SK-N-SH treated with all-trans-retinoic acid at 6 μM for 48 hours (cell line): ENCODE data around the gene OR1M1.

ENCODE experiments used
- CSRNP3 ChIP-seq: fragments of 250-450 bp; sonication (Bioruptor Pico); IDR thresholded peaks from 2 replicates; pipeline ENCODE4 v1.5.1; 2021; ENCODE audit warnings: mild to moderate bottlenecking, moderate library complexity
- PATZ1 ChIP-seq: fragments of 250-450 bp; sonication (Bioruptor Pico); IDR thresholded peaks from 2 replicates; pipeline ENCODE4 v1.8.0; 2020; ENCODE audit warnings: mild to moderate bottlenecking, moderate library complexity, borderline replicate concordance
- RARB ChIP-seq: fragments of 250-450 bp; sonication (Bioruptor Pico); IDR thresholded peaks from 2 replicates; pipeline ENCODE4 v1.8.0; 2021; ENCODE audit warnings: mild to moderate bottlenecking, moderate library complexity
- ZFP3 ChIP-seq: fragments of 250-450 bp; sonication (Bioruptor Pico); IDR thresholded peaks from 2 replicates; pipeline ENCODE4 v1.5.0; 2020; ENCODE audit warnings: mild to moderate bottlenecking, moderate library complexity
- ZNF70 ChIP-seq: fragments of 450-650 bp; formaldehyde crosslinking; IDR thresholded peaks from 2 replicates; pipeline ENCODE4 v1.5.0; 2020; ENCODE audit warnings: mild to moderate bottlenecking, moderate library complexity
- ZNF8 ChIP-seq: fragments of 450-650 bp; formaldehyde crosslinking; IDR thresholded peaks from 2 replicates; pipeline ENCODE4 v1.5.0; 2020; ENCODE audit warnings: mild to moderate bottlenecking, moderate library complexity

- TF ChIP-seq ZFP3 (CRISPR knock-in tag) (no peak), PATZ1 (no peak), ZNF70 (no peak), RARB (no peak), ZNF8 (no peak), CSRNP3 (CRISPR knock-in tag) (no peak)
Measured at GRCh38 chr19:9037400-9038062, 49.3 kb upstream of the OR1M1 start.
